ENCODE measurements around the gene LRP1B.

The LRP1B gene

GRCh38 chr2:142020368-142020767, 110.4 kb downstream of the LRP1B start:
- DNase-seq (ENCODE audit: low read depth): no peak
- TF ChIP-seq, protein P1, sequence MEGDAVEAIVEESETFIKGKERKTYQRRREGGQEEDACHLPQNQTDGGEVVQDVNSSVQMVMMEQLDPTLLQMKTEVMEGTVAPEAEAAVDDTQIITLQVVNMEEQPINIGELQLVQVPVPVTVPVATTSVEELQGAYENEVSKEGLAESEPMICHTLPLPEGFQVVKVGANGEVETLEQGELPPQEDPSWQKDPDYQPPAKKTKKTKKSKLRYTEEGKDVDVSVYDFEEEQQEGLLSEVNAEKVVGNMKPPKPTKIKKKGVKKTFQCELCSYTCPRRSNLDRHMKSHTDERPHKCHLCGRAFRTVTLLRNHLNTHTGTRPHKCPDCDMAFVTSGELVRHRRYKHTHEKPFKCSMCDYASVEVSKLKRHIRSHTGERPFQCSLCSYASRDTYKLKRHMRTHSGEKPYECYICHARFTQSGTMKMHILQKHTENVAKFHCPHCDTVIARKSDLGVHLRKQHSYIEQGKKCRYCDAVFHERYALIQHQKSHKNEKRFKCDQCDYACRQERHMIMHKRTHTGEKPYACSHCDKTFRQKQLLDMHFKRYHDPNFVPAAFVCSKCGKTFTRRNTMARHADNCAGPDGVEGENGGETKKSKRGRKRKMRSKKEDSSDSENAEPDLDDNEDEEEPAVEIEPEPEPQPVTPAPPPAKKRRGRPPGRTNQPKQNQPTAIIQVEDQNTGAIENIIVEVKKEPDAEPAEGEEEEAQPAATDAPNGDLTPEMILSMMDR (conservative IDR thresholded peaks at IDR 0.05; ENCODE audit: low read depth, low read length): no peak

DNA sequence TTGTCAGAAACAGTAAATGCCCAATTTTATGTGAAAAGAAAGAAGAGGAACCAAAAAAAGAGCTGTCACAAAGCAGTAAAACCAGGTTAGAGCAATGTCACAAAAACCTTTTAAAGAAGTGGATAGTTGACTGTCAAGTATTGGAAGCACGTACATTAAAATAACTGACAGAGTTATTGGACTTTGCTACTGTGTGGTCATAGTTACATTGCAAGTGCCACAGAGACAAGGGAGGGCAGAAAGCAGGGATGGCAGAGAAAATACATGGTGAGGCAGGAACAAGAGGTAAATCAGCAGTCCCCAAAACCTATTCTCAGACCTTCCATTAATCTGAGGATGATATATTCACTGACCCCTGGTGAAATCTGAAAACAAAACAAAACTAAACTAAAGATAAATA, 116.3 kb downstream of the LRP1B start:
- TF ChIP-seq, protein P1 (conservative IDR thresholded peaks at IDR 0.05; ENCODE audit: low read depth, low read length): no peak
- no peak for DNase-seq (ENCODE audit: low read depth)

More at GRCh38 chr2:142020368-142020767, 110.4 kb downstream of the LRP1B start:
- no peak overlapping the region for H3K4me3 ChIP-seq (ENCODE audit: low read length)

GRCh38 chr2:142012797-142013196, 118.0 kb downstream of the LRP1B start:
- DNase-seq (ENCODE audit: low read depth): peak; percentile 47
- H3K4me3 ChIP-seq (ENCODE audit: low read length): no peak overlapping the region
- TF ChIP-seq, protein P1 (conservative IDR thresholded peaks at IDR 0.05; ENCODE audit: low read depth, low read length): no peak

More for the DNA sequence above, 116.3 kb downstream of the LRP1B start:
- no peak overlapping the region for H3K4me3 ChIP-seq (ENCODE audit: low read length)

DNA sequence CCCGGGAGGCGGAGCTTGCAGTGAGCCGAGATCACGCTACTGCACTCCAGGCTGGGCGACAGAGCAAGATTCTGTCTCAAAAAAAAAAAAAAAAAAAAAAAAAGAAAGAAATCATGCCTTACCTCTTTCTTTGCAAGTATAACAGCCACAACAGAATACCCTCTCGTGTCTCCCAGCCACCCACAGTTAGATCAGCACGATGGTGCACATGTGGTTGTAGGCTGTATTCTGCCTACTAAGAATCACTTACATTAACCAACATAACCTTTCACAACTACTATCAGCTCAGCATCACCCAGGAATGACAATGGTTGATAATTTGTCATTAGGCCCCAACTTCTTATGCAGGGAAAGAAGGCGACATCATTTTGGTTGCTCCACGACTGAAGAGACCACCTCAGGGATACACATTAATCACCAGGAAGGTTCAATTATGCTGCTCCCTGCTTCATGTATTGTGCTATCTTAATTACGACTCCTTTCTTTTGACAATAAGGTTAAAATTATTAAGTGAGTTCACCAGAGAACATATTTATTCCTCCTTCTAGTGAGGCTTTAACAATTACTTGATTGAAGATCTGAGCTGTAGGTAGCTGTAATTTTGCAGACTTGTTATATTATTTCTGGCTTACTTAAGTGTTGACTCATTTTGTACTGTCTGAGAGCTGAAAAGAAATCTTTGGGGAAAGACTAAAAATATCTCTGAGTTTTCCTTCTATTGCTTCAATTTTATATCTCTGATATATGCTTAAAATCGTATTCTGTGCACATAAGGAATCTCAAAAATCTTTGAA, 120.1 kb downstream of the LRP1B start:
- DNase-seq (ENCODE audit: low read depth): no peak
- TF ChIP-seq, protein P1 (conservative IDR thresholded peaks at IDR 0.05; ENCODE audit: low read depth, low read length): no peak
- H3K4me3 ChIP-seq (ENCODE audit: low read length): no peak overlapping the region

DNA sequence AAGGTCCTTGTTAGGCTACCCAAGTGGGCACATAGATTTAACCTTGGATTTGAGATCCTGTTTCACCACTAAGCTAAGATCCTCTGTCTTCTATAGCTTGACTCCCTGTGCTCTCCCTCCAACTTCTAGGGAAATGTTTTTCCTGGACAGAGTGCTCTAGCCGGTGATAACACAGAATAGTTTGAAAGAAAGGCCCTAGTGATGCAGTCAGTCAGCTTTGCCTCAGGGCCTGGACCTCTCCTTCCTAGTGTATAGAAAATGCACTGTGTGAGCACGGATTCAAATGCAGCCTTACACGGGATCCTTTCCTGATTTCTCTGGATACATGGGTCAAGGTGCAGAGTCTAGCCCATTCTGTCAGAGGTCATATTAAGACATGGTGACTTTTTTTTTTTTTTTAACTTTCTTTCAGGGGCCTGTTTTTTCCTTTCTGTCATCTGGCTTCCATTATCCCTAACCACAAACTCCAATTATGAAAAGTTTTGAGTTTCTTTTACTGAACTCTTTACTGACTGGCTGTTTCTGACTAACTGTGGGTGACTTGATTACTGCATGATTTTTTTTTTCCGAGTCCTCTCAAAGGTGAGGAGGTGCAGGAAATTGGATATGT, 122.6 kb downstream of the LRP1B start:
- H3K4me3 ChIP-seq (ENCODE audit: low read length): no peak overlapping the region
- no peak for DNase-seq (ENCODE audit: low read depth)
- TF ChIP-seq, protein P1 (conservative IDR thresholded peaks at IDR 0.05; ENCODE audit: low read depth, low read length): no peak

DNA sequence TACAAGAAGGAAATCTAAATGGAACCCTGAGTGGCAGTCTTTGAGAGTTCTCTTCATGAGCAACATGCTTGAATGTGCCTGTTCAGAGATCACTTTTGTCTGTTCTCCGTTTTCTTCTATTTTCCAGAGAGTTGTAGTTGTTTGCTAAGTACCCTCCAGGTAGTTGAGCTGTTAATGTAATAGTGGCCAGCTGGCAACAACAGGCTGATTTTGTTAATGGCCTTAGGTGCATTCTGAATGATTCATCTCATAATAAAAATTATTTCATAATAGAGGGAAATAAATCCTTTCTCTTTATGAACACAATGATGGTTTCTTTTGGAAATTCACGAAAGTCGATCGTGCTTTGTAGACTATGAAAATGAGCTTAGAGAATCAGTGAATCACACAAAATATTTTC, 136.8 kb downstream of the LRP1B start:
- DNase-seq (ENCODE audit: low read depth): no peak
- TF ChIP-seq, protein P1 (conservative IDR thresholded peaks at IDR 0.05; ENCODE audit: low read depth, low read length): no peak
- no peak overlapping the region for H3K4me3 ChIP-seq (ENCODE audit: low read length)

- no peak overlapping the region for H3K4me3 ChIP-seq (ENCODE audit: low read length)
- no peak for DNase-seq (ENCODE audit: low read depth)
- TF ChIP-seq, protein P1 (conservative IDR thresholded peaks at IDR 0.05; ENCODE audit: low read depth, low read length): no peak
Measured at GRCh38 chr2:141992695-141993094, 138.1 kb downstream of the LRP1B start.
